HG02642 (cell line): ENCODE results near the gene MAF.

ENCODE experiments used
- ATAC-seq: cut with Tn5 transposase; IDR thresholded peaks from one replicate; pipeline ENCODE4 v1.9.1; 2021; ENCODE audit warnings: mild to moderate bottlenecking; ENCODE audit not compliant: unreplicated experiment, poor library complexity

MAF gene

DNA sequence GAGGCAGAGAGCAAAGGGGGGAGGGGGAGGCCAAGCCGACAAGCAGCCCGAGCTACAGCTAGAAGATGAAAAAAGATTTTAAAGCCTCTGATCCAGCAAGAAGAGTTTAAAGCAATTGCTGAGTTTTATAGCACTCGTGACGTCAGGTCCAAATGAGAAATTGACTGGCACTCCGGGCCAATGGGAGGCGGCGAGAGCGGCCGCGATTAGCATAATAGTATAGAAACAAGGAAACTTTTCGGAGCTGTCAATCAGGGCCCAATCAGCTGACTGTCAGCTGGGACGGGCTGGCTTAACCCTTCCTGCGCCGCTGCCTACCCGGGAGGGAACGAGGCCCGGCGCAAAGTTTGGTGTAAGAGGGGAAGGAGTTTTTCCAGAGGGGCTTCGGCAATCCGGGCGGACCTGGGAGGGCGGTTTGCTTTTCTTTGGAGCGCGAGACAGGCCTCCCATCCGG is at the start of gene MAF:
TSS of gene MAF (minus strand) at position 100 of the 454 bp plus-strand sequence. CDS start 835 bp downstream, outside the sequence.
- ATAC-seq: no peak

DNA sequence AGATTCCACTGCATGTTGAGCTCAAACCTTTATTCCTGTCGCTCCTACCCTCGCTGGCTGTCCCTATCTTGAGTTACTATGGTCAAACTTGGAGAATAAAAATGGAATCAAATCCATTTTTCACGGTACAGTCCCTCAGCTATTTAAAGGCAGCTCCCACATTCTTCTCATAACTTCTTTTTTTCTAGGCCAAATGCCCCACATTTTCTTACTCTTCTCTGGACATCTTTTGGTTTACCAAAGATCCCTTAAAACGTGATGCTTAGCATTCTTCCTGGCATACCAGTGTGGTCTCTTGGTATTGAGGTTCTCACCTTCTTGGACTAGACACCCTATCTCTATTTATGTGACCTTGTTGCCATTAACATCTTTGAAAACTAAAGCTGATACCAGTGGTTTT is 48.3 kb upstream of the MAF start:
- ATAC-seq: no peak

DNA sequence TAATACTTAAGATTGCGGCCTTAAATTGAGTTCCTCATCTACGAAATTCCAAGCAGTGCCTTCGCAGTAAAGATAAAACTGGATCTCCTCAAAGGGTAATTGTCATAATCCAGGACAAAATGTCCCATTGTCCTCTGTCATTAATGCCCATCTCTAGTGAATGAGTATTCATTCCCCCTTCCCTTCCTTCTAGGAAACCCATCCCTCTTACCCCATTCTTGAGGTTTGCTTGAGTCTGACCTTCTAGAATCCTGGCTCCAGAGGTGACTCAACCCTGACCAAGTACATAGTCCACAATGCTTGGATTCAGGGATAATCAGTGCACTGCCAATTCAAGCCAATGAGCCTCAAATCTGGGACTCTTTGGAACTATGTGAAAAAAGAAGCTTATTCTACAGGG is 47.0 kb upstream of the MAF start:
- no peak for ATAC-seq

DNA sequence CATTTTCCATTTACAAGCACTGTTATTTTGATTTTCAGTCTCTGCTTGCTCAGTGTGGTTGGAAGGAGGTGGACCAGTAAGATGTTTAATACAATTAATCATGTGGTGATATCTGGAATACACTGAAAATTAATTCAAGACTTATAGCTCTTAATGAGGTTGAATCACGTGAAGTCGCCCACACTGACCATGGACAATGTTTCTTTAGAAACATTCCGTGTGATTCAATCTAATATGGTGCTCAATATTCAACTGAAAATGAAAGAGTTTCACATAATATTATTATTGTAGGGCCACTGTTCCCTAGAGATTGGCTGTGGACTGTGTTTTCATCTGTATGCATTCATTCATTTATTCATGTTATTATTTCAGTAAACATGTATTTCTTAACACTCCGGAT is 45.2 kb upstream of the MAF start:
- no peak for ATAC-seq

DNA sequence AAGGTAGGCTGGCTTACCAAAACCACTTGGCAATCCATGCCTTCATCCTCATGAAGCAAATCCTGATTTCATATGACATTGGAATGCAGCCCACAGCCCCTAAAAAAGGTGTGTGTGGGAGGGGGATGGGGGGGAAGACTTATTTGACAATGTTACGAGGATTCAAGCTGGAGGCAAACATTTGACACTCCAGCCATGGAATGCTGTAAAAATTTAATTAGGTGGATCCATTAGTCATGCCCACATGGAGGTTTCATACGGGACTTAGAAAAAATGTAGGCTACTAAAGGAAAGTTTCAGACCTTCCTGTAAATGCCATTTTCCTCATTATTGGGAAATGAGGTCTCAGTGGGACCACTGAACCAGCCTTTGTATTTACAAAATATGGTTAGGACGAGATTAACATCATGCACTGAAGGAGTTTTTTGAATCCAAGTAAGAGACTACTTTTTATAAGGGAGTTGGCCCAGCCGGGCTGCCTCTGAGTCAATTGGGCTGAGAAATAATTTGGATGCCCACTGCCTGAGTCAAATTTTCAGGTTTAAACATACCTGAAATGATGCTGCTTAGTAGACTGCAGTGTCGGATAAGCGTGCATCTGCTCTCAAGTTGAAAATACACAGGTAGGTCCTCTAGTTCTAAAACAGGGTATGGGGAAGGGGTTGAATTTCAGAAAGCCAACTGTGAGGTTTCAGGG is 44.6 kb upstream of the MAF start:
- no peak for ATAC-seq

DNA sequence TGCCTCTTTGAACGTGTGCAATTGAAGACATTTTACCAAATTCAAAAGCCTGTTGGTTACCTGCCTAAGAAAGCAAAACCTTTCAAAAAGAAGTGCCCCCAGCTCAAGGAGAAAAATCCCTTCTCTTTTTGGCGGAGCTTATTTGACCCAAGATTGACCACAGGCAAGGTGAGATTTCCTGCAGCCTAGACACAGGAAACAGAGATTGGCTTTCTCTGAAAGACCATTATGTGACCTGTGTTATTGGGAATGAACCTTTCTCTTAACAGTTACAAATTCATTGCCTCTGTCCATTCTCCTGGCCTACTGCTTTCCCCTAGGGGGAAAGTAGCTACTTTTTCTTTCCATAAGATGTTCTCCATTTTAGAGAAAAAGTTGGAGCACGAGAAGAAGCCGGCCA is 42.1 kb upstream of the MAF start:
- ATAC-seq: no peak

DNA sequence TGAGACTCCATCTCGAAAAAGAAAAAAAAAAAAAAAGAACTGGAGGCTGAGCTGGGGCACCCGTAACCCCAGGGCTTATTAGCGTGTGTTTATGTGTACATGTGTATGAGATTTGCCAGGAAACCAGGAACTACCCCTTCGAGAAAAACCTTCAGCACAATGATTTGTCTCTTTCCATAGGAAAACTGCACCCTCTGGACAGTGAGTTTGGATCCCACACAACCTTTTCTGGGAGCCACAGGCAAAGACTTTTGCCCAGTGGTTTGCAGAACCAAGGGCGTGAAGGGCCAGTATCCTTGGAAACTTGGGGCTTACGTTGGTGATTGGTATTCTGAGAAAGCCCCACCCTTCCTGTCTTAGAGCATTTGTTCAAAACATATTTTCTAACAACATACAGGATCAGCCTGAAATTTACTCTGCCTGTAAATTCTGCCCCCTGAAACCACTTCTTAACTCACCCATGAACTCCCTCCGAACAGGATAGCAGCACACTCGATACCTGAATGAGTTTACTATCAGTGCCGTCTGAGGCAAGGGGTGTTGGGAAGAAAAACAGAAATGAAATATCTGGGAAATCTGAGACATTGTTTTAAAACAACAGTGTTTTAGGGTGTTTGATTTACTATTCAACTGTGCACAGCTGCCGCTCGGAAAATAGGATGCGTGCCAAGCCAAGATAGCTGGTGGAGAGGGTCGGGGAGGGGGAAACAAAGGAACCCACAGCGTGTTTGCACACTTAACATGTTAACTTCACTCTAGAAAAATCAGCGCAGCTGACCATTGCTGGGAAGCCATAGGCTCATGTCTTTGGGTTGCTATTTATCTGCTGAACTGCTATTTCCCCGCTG is 40.2 kb upstream of the MAF start:
- ATAC-seq: no peak

DNA sequence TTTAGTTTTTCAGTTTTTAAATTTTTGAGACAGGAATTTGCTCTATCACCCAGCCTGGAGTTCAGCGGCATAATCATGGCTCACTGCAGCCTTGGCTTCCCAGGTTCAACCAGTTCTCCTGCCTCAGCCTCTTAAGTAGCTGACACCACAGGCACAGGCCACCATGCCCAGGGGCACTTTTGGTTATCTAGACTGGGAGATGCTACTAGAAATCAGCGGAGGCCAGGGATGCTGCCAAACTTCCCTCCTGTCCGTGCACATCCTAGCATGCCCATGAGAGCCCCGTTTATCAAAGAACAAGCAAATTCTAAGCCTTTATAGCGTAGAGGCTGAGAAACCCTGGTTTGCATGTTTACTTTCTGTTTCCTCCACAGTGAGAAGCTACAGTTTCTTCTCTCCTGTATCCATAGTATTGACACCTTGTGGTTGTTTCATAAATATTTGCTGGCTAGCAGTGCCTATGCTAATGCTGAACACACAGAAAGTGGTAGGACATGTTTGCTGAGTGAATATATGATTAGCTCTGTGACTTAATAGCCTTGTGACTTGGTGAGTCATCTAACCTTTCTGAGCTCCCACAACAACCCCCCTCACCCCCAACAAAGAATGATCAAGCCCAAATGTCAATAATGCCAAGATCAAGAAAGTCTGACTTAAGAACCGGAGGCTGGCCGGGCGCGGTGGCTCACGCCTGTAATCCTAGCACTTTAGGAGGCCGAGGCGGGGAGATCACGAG is 39.2 kb upstream of the MAF start:
- no peak for ATAC-seq

DNA sequence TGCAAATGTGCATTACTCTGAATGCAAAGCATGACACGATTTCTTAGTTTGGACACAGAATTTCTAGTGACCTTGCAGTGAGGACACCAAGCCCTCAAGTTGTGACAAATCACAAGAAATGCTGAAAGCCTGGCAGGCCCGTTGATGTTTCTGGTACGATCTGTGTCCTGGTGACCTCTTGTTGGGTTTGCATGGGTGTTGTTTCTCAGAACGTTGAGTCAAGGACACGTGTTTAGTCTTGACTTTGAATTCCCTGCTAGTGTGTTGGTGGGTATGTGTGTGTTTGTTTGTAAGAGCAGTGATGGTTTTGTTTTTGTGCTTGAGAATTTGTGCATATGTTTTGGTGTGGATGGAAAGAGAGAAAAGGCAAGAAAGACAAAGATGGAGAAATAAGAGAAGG is 37.8 kb upstream of the MAF start:
- no peak for ATAC-seq

DNA sequence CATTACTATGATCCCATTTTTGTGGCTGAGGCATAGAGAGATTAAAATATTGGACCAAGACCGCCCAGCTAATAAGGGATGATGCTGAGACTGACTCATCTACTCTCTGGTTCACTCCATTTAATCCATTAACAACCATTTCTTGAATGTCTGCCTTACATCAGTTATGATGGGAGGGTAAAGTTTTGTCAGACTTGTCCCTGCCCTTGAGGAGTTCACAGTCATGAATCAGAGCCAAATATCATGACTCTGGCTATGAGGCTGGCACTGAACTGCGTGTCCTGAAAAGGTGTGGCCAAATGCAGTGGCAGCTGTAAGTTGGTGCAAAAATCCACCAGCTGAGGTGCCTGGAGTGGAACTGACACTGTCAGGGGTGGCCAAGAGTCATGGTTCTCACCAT is 35.0 kb upstream of the MAF start:
- no peak for ATAC-seq

DNA sequence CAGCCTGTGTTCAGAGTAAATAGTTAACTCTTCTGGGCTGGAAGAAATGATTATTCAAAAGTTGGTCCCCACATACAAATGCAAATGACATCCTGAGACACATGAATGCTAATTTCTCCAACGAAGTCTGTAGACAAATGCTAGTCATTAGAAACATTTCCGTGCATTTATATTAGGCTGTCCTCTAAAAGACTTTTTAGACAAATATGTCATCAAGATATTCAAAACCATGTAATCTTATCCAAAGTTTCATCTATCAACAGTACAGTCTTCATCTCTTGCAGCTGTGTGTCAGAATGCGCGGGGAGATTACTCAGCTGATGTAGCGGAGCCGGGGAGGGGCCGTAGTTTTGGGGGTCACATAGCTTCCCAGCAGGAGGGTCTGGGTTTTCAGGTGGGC is 33.8 kb upstream of the MAF start:
- ATAC-seq: no peak

DNA sequence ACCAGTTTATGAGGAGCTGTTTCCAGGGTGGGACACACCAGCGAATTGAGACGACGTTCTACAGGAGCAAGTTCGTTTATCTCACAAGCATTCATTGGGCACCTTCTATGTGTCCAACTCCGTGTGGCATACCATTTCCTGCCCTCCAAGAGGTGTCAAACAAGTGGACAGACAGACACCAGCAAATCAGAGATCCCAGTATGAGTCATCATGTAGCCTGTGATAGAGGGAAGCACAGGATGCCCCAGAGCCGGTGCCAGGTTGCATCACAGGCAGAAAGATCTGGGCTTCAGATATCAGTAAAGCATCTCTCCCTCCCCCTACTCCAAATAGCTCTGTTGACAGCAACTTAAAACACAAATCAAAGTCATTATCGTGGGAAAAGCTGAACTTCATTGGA is 31.8 kb upstream of the MAF start:
- no peak for ATAC-seq

DNA sequence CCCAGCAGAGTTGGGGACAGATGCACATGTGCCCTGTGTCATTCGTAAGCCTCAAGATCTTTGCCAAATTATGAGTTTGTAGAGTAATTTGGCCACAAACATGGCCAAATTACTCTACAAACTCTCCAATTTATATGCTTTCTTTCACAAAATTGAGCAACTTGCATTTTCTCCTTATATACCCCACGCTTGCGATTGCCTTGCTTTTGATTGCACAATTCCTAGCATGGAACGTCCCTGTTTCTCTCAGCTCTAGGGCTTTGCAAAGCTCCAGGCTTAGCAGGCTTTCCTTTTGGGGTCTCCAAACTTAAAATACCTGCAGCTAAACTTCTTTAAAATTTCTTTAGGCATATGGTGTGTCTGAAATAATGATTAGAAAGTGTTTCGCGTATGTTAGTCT is 28.5 kb upstream of the MAF start:
- no peak for ATAC-seq

DNA sequence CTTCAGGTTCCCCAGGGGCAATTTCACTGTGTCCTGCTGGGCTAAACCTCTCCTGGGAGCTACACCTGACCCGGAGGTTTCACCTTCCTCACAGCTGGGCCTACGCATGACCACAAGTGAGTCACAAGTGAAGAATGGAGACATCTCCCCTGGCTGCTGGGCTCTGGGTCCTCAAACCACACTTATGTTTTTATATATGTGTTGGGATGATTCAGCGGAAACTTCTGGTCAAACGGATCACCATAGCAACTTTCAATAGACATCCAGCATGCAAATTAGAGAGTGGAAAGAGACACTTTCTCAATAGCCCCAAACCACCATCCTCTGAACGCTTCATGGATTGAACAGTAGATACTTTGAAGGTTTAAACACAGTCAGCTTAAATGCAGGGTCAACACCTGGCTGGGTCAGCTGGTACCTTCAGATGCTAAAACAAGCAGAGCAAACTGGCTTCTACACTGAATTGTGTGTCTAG is 28.0 kb upstream of the MAF start:
- ATAC-seq: peak; percentile 91

DNA sequence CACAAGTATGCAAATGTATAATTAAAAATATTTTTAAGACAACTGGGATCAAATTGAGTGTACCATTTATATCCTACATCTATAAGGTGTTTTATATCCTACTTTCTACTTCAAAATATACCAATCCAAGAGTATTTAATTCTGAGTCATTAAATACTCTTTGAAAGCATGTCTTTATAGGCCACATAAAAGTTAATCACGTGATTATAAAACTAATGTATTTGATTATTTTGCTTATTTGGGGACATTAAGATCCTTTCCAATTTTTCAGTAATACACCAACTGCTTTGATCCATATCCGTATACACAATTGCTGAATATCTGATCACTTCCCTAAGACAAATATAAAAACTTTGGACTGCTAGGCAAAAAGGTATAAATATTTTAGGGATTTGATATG is 26.6 kb upstream of the MAF start:
- ATAC-seq: no peak

DNA sequence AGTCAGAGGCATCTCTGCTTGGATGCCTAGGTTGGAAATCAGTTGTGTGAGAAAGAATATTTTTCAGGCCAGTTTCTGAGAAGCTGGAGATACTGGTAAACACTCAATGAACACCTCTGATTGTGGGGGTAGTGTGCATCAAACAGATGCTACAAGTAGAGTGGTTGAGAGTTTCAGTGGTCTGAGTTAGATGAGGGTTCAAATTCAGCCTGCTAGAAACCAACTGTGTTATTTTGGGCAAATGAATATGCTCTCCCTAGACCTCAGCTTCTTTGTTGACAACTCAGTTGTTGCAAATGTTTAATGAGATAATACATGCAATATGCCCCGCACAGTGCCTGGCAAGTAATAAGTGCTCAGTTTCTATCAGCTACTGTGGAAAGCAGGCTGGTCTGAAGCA is 25.2 kb upstream of the MAF start:
- no peak for ATAC-seq

DNA sequence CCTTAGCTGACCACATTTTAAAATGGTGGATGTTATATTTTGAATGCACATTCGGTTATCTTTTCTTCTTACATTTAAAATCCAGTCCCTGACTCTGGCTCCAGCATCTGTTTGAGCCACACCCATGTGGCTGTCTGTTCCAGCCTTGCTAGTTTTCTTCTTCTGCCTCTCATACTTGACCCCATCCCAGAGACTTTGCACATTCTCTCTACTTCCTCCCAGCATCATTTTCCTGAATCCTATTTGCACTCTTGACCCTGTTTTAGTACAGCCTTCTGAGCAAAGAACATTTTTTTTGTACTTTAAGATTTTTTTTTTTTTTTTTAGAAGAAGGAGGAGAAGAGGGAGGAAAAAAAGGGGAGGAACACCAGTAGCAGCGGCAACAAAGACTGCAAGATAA is 23.3 kb upstream of the MAF start:
- ATAC-seq: no peak

DNA sequence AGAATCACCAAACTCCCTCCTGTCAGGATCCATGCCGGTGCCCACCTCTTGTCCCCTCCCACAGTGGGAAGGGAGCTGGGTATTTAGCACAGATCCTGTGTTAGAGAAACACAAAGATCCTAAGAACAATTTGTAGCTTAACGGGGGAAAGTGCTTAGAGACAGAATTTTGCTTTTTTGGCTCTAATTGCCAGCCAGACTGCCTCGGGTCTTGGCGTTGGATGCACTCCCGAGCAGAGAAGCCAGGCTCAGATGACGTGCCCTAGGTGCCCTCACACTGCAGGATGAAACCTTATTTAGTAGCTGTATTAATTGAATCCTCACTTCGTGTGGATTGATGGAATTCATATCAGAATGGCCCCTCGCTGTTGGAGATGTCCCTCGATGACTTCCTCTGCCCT is 22.5 kb upstream of the MAF start:
- ATAC-seq: no peak

DNA sequence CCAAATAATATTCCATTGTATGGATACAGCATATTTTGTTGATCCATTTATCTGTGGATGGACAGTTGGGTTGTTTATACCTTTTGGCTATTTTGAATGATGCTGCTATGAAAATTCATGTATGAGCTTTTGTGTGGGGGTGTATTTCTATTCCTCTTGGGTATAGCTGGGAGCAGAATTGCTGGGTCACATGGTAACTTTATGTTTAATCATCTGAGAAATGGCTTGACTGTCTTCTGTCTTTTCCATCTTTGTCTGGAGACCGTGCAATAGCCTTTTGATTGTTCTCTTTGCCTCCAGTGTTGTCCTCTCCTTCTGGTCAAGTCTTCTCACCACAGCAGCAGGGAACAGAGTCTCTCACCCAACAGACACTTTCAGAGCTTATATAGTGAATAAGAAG is 20.5 kb upstream of the MAF start:
- ATAC-seq: no peak

DNA sequence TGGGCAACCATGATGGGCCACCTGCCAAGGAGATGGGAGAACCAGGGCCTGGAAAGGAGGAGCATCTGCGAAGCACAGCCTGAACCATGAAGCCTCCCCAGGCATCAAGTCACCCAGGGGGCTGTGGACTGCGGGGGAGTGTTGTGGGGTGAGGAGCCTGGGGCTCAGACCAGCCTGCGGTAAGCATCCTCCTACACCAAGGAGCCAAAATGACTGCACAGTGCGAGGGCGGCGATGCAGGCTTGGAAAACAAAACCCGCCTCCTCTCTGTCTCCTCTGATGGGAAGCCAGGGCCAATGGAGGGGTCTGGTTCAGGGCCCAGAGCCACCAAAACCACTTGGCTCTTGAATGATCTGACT is 18.1 kb upstream of the MAF start:
- no peak for ATAC-seq

DNA sequence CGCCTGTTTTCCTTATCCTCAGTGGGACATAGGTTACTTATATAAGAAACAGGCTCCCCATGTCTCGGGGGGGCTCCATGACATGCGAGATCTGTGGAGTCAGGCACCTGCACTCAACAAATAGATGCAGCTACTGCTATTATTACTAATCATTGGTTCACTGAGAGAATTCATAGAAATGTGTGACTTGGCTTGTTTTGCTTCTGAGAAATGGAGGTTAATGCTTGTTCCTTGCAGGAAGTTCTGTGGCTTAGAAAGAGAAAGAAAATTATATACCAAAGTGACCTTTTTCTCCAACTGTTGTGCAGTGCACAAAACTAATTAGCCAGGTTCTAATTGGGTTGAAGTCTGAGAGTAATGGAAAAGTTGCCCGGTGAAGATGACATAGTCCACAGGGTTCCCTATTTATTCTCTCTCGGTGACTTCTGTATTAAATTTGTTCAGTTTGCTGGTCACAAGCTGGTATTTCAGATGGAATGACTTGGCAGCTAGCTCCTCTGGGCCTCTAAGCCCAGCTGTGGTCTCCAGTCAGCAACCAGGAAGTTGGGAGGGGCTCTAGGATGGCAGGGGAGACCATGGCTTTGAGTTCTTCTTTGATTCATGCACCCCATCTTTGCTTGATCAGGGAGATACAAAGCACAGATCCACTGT is 17.6 kb upstream of the MAF start:
- ATAC-seq: no peak
